ENCODE data around the gene SORBS1.

Gene SORBS1

GRCh38 chr10:95266674-95267095 lies 294.5 kb downstream of the SORBS1 start:
- no peak for DNase-seq (ENCODE audit: low read depth)
- no peak overlapping the region for H3K4me3 ChIP-seq (ENCODE audit: control insufficient read depth, low read depth, low read length)
- no peak for TF ChIP-seq CTCF (IDR thresholded peaks at IDR 0.05; ENCODE audit: control insufficient read depth, insufficient read depth, low read depth, low read length, missing control alignments)

DNA sequence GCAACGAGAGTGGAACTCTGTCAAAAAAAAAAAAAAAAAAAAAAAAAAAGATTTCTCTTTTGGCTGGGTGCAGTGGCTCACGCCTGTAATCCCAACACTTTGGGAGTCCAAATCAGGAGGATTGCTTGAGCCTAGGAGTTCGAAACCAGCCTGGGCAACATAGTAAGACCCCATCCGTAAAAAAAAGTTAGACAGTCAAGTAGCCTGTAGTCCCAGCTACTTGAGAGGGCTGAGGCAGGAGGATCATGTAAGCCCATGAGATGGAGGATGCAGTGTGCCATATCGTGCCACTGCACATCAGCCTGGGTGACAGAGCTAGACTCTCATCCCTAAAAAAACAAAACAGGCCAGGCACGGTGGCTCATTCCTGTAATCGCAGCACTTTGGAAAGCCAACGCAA lies 295.6 kb downstream of the SORBS1 start:
- DNase-seq (ENCODE audit: low read depth), result no peak
- H3K4me3 ChIP-seq (ENCODE audit: control insufficient read depth, low read depth, low read length), result no peak overlapping the region
- no peak for TF ChIP-seq CTCF (IDR thresholded peaks at IDR 0.05; ENCODE audit: control insufficient read depth, insufficient read depth, low read depth, low read length, missing control alignments)

DNA sequence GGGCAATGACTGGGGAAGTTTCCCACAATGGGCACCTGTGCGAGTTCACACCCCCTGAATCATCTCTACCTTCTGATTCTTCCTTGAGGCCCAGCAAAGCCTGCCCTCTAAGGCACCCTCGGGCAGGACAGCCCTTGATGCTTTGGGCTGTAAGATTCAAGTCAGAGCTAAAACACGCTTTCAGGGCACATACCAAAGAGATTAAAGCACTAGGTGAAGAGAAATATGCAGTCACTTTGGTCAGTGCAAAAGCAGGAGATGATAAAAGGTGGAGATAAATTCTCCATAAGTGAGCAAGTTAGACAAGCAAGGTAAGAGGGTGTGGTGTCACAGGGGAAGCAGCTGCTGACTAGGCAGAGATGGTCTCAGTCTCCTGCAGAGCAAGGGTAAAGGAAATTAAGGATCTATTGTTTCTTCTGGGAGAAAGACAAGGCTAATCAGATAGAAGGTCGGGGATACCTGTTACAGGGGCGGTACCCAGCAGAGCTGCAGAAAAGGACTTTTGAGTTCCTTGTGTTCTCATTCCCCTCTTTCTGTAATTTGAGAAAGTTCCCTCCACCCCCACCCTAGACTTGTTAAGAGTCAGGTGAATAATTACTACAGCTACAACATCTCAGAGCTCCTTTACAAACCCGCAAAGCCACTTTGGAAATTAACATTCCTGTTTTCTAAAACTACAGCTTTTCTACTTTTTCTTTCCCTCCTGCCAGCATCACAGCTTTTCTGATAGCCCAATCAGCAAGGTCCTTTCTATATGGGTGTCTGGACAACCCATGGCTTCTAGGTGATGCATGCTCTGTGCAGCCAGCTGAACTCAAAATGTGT lies 296.7 kb downstream of the SORBS1 start:
- H3K4me3 ChIP-seq (ENCODE audit: control insufficient read depth, low read depth, low read length), result no peak overlapping the region
- no peak for DNase-seq (ENCODE audit: low read depth)

GRCh38 chr10:95263864-95264226 lies 297.3 kb downstream of the SORBS1 start:
- H3K4me3 ChIP-seq (ENCODE audit: control insufficient read depth, low read depth, low read length), result no peak overlapping the region
- DNase-seq (ENCODE audit: low read depth), result no peak

More for the DNA sequence above, 296.7 kb downstream of the SORBS1 start:
- TF ChIP-seq CTCF (IDR thresholded peaks at IDR 0.05; ENCODE audit: control insufficient read depth, insufficient read depth, low read depth, low read length, missing control alignments), result no peak

GRCh38 chr10:95262763-95263518 lies 298.2 kb downstream of the SORBS1 start:
- TF ChIP-seq CTCF (IDR thresholded peaks at IDR 0.05; ENCODE audit: control insufficient read depth, insufficient read depth, low read depth, low read length, missing control alignments), result no peak
- no peak for DNase-seq (ENCODE audit: low read depth)
- no peak overlapping the region for H3K4me3 ChIP-seq (ENCODE audit: control insufficient read depth, low read depth, low read length)

More at GRCh38 chr10:95263864-95264226, 297.3 kb downstream of the SORBS1 start:
- no peak for TF ChIP-seq CTCF (IDR thresholded peaks at IDR 0.05; ENCODE audit: control insufficient read depth, insufficient read depth, low read depth, low read length, missing control alignments)

GRCh38 chr10:95261926-95262325 lies 299.2 kb downstream of the SORBS1 start:
- H3K4me3 ChIP-seq (ENCODE audit: control insufficient read depth, low read depth, low read length), result no peak overlapping the region
- TF ChIP-seq CTCF (IDR thresholded peaks at IDR 0.05; ENCODE audit: control insufficient read depth, insufficient read depth, low read depth, low read length, missing control alignments), result no peak
- no peak for DNase-seq (ENCODE audit: low read depth)

Data from AG09309 (cell line).